Endodermal cell (in vitro differentiated cells): Measurements from ENCODE around the gene LAMP1. TPM values are rescaled to one million over a fixed set of nuclear protein-coding genes. Genes with fewer than 3 reads are reported as not detected.

ENCODE experiments used
- DNase-seq: peaks from one replicate; pipeline ENCODE4 v3.0.0-alpha.2; 2017
- H3K27ac ChIP-seq: 2 replicates; pipeline ENCODE4 v1.5.1; 2013; ENCODE audit warnings: mild to moderate bottlenecking, low read depth, low read length, moderate library complexity
- H3K27me3 ChIP-seq: 2 replicates; pipeline ENCODE4 v1.6.1; 2013; ENCODE audit warnings: mild to moderate bottlenecking, low read length, moderate library complexity; ENCODE audit not compliant: insufficient read depth, control insufficient read depth, poor library complexity, severe bottlenecking
- H3K36me3 ChIP-seq: 2 replicates; pipeline ENCODE4 v1.7.0; 2013; ENCODE audit warnings: mild to moderate bottlenecking, low read length, moderate library complexity; ENCODE audit not compliant: control insufficient read depth, insufficient read depth
- H3K4me1 ChIP-seq: one replicate; pipeline ENCODE4 v1.7.0; 2013; ENCODE audit warnings: low read length; ENCODE audit not compliant: control insufficient read depth, insufficient read depth
- H3K4me3 ChIP-seq: 2 replicates; pipeline ENCODE4 v1.5.1; 2013; ENCODE audit warnings: mild to moderate bottlenecking, low read length, moderate library complexity
- H3K9ac ChIP-seq: 2 replicates; pipeline ENCODE4 v1.6.1; 2013; ENCODE audit warnings: mild to moderate bottlenecking, low read length, moderate library complexity; ENCODE audit not compliant: poor library complexity, severe bottlenecking; ENCODE audit errors: extremely low read depth
- H3K9me3 ChIP-seq: 2 replicates; pipeline ENCODE4 v1.6.1; 2013; ENCODE audit warnings: mild to moderate bottlenecking, low read length, moderate library complexity; ENCODE audit not compliant: control insufficient read depth
- H3K27ac Mint-ChIP-seq: 2 replicates; pipeline ENCODE4 v1.8.0; 2020; ENCODE audit warnings: mixed read lengths
- H3K27me3 Mint-ChIP-seq: 2 replicates; pipeline ENCODE4 v1.8.0; 2021; ENCODE audit warnings: mild to moderate bottlenecking, mixed read lengths; ENCODE audit not compliant: insufficient read depth
- H3K36me3 Mint-ChIP-seq: 2 replicates; pipeline ENCODE4 v1.8.0; 2020; ENCODE audit warnings: low read depth, mixed read lengths
- H3K4me1 Mint-ChIP-seq: 2 replicates; pipeline ENCODE4 v1.8.0; 2020; ENCODE audit warnings: mixed read lengths
- H3K4me3 Mint-ChIP-seq: 2 replicates; pipeline ENCODE4 v1.8.0; 2020; ENCODE audit warnings: mild to moderate bottlenecking, moderate library complexity, mixed read lengths
- H3K9me3 Mint-ChIP-seq: 2 replicates; pipeline ENCODE4 v1.8.0; 2020; ENCODE audit warnings: mild to moderate bottlenecking, mixed read lengths
- WGBS, 2 experiments: methylation state at CpG; one replicate each; pipeline versions ENCODE4 v1.1.5 to v1.1.7; 2013; ENCODE audit warnings: missing lambda C conversion rate in 2 of 2, mixed read lengths in 1 of 2; ENCODE audit not compliant: insufficient coverage in 1 of 2, insufficient read length in 1 of 2; 5-methylcytosine and 5-hydroxymethylcytosine counted together
- total RNA-seq, 2 donors: library from RNA; stranded (reverse); fragmentation: NEBNext Ultra II Directional in 1 of 2; extraction: Animal tissue kit (Norgen Biotek cat#: 25700) in 1 of 2; gene quantifications; 2 replicates in 1 of 2; 3 replicates in 1 of 2; pipeline ENCODE4 v1.2.1, GENCODE V29; 2021
- TF ChIP-seq, protein P1 (sequence below): fragments of 200-600 bp; sonication (generic); conservative IDR thresholded peaks from 2 replicates; pipeline ENCODE4 v1.5.0; 2021; ENCODE audit warnings: antibody characterized with exemption, mild to moderate bottlenecking

LAMP1 gene
- total RNA-seq, 2 donors from 2014 or later, result 153 to 160 TPM

DNA sequence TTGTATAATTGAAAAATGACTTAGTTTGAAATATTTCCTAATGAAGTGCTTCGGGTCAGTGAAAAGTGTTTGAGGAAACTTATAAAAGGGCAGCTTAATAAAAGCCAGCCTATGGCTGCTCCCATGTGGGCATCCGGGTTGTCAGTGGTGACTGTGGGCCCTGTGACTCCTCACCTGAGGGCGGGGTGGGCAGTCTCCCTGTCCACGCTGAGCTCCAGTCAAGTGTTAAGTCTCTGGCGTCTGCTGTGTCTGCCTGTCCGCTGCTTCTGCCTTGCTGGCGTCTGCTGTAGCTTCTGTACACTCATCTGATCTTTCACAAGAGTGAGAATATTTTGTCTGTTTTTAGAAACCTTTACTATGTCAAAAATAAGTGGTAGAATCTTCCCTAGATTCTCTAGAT lies 7.1 kb downstream of the LAMP1 start:
- H3K9ac ChIP-seq, result no peak overlapping the region
- no peaks in the 10 kb centered on the region for H3K27me3 Mint-ChIP-seq
- no peaks in the 10 kb centered on the region for H3K4me1 ChIP-seq

DNA sequence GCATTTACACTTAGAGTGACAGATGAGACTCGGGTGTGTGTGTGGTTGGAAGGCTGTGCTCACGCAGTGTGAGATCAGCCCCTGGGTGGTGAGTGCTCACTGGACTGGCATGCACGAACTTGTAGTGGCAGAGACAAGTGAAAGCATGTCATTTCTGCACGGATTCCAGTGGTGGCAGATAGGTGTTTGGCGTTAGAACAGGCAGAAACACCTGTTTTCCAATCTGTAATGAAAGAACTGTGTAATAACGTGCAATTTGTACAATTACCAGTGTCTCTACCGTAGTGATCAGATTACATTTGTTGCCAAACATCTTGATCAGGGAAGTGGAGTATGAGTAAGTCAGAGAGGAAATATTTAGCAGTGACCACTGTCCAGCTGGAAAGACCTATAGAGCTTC lies 8.2 kb downstream of the LAMP1 start:
- no peak overlapping the region for H3K27ac Mint-ChIP-seq
- Histone ChIP-seq H3K4me1 (no peaks in the 10 kb centered on the region), H3K36me3 (peaks cover 24% of the 10 kb centered on the region), H3K9ac (no peak overlapping the region), H3K27ac (no peak overlapping the region), H3K4me3 (no peak overlapping the region), H3K27me3 (no peaks in the 10 kb centered on the region), H3K9me3 (no peaks in the 10 kb centered on the region)
- H3K4me3 Mint-ChIP-seq, result no peak overlapping the region
- no peaks in the 10 kb centered on the region for H3K4me1 Mint-ChIP-seq
- TF ChIP-seq, protein P1, sequence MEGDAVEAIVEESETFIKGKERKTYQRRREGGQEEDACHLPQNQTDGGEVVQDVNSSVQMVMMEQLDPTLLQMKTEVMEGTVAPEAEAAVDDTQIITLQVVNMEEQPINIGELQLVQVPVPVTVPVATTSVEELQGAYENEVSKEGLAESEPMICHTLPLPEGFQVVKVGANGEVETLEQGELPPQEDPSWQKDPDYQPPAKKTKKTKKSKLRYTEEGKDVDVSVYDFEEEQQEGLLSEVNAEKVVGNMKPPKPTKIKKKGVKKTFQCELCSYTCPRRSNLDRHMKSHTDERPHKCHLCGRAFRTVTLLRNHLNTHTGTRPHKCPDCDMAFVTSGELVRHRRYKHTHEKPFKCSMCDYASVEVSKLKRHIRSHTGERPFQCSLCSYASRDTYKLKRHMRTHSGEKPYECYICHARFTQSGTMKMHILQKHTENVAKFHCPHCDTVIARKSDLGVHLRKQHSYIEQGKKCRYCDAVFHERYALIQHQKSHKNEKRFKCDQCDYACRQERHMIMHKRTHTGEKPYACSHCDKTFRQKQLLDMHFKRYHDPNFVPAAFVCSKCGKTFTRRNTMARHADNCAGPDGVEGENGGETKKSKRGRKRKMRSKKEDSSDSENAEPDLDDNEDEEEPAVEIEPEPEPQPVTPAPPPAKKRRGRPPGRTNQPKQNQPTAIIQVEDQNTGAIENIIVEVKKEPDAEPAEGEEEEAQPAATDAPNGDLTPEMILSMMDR, result no peak
- WGBS, 2 experiments, result 75 to 78% methylated on average over 5 to 7 of the region's 7 CpGs
- H3K27me3 Mint-ChIP-seq, result no peaks in the 10 kb centered on the region
- no peak for DNase-seq
- no peaks in the 10 kb centered on the region for H3K9me3 Mint-ChIP-seq
- H3K36me3 Mint-ChIP-seq, result peaks cover 22% of the 10 kb centered on the region

More for the DNA sequence above, 7.1 kb downstream of the LAMP1 start:
- Mint-ChIP-seq H3K4me1 (no peaks in the 10 kb centered on the region), H3K36me3 (peaks cover 15% of the 10 kb centered on the region), H3K4me3 (no peak overlapping the region), H3K9me3 (no peaks in the 10 kb centered on the region), H3K27ac (no peak overlapping the region)
- peaks cover 18% of the 10 kb centered on the region for H3K36me3 ChIP-seq
- H3K4me3 ChIP-seq, result no peak overlapping the region
- WGBS, 2 experiments, result 90 to 91% methylated on average over 7 of the region's 7 CpGs
- no peak overlapping the region for H3K27ac ChIP-seq
- TF ChIP-seq, protein P1, result no peak
- DNase-seq, result no peak
- no peaks in the 10 kb centered on the region for H3K9me3 ChIP-seq
- no peaks in the 10 kb centered on the region for H3K27me3 ChIP-seq

DNA sequence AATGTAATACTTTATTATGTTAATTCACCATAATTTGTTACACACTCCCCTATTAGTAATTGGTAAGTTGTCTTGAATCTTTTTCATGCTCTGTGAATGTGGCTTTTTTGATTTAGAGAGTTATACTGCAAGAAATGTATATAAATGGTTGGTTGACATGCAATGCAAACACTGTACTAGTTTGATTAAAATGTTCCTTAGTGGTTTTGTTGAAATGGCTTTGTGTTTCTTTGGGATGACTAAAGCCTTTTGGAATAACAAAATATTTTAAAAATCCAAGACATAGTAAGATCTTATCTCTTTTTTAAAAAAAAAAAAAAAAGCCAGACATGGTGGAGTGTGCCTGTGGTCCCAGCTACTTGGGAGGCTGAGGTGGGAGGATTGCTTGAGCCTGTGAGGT lies 10.5 kb downstream of the LAMP1 start:
- no peaks in the 10 kb centered on the region for H3K9me3 Mint-ChIP-seq
- peaks cover 43% of the 10 kb centered on the region for H3K36me3 ChIP-seq
- H3K36me3 Mint-ChIP-seq, result peaks cover 34% of the 10 kb centered on the region
- no peak for DNase-seq
- H3K9ac ChIP-seq, result no peak overlapping the region
- no peaks in the 10 kb centered on the region for H3K4me1 ChIP-seq
- H3K9me3 ChIP-seq, result no peaks in the 10 kb centered on the region
- TF ChIP-seq, protein P1, result no peak
- no peak overlapping the region for H3K27ac ChIP-seq
- H3K27ac Mint-ChIP-seq, result no peak overlapping the region
- H3K27me3 Mint-ChIP-seq, result no peaks in the 10 kb centered on the region
- no peak overlapping the region for H3K4me3 Mint-ChIP-seq
- no peaks in the 10 kb centered on the region for H3K4me1 Mint-ChIP-seq
- no peaks in the 10 kb centered on the region for H3K27me3 ChIP-seq
- H3K4me3 ChIP-seq, result no peak overlapping the region
